GM18526 (cell line): ENCODE measurements around the gene ELAVL4.

Experiments
- POLR2A ChIP-seq: IDR thresholded peaks from 3 replicates; pipeline ENCODE4 v1.6.1; 2011; ENCODE audit not compliant: insufficient read length; ENCODE audit errors: extremely low read depth

ELAVL4 gene

DNA sequence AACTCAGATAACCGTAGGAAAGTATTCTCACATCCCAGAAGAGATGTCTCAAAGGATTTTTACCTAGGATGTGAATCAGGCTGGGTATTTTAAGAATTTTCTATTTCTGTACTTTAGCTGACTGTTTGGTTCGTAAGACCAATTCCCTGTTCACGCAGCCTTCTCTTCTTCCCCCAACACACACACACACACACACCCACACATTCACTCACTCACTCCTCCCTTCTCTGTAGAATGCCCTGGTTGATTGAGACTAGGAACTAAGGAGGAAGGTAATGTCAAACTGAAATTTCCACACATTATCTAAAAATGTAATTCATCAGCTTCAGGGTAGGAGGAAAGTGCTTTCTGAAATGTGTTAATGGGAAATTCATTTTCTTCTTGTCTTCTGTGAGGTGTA, 43.5 kb downstream of the ELAVL4 start:
- no peak for TF ChIP-seq POLR2A

DNA sequence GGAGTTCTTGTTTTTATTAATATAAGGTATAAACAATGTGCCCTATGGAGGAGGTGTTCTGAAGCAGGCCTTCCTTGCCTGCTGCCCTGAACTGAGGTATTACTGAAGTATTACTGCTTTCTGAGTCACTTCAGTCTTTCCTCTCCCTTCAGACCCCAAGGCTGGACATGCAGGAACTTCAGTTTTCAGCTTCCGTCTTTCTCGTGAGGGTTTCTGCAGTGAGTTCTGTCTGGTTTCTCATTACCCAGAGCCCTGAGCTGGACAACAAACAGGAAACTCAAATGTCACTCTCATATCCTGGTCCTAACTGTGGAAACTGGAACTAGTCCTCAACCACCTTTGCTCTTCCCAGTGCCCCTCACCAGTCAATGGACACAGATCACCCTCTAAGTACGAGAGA, 46.8 kb downstream of the ELAVL4 start:
- no peak for TF ChIP-seq POLR2A

DNA sequence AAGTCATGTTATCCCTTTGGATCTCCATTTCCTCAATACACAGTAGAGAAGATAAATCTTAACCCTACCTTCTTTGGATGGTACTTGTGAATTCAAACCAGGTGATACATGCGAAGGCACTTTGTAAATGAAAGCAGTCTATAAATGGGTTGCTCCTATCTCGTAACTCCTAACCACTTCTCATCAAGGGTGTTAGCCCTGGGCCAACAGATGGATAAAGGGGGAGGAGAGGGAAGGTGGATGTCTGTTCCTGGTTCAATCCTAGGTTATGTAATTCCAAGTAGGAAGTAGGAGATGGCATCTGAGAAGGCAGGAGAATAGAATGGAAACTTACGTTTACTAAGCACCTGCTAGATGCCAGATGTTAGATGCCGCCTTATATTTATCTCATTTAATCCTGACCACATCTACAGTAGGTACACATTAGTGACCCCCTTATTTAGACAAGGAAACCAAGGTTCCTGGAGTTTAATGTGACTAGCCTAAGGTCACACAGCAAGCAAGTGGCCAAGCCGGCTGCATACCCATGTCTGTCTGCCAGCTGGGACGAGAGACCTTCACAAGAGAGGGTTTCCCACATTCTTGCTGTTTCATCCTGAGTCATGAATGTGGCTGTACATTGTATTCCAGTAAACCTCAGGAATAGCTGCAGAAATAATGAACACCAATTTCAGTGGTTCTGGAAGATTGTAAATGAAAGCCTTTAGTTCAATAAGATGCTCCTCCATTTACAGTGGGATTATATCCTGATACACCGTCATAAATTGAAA, 47.7 kb downstream of the ELAVL4 start:
- TF ChIP-seq POLR2A: no peak

DNA sequence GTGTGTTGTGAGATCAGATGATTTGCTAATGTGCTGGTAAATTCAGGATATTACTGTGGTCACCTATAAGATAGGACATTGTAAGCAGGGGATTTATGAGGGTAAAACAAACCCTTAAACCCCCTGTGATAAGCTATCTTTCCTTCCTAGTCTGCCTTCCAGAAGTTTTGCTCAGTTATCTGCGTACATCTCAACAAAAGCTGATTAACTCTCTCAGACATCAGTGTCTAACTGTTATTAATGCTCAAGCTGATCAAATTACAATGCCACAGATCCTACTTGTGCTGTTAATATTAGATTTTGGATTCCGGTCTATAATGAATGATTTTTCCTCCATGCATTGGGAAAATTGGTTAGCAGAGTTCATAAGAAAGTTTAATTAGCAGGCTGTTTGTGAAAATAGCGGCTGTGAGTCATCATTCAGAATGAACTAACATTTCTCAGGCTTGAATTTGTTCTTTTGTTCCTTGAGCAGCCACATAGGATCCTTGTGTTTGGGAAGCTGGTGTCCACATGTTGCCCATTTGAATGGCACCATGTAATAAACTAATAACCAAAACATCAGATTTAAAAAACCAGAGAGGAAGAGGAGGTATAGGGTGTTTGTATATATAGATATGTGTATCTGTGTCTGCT, 48.7 kb downstream of the ELAVL4 start:
- no peak for TF ChIP-seq POLR2A

DNA sequence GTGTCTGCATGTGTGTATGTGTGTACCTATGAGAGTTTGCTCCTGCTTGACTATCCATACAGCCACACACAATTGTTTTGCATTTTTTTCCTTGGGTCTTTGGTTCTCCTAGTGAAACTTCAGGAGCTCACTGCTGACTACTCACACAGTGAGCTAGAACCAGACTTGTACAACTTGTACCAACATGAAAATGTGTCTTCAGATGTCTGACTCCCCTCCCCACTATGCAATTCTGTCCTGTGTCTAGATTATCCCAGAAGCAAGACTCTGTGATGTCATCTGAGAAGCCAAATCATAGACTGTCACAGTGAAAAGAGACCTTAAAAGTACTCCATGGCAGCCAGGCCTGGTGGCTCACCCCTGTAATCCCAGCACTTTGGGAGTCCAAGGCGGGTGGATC, 49.7 kb downstream of the ELAVL4 start:
- no peak for TF ChIP-seq POLR2A

DNA sequence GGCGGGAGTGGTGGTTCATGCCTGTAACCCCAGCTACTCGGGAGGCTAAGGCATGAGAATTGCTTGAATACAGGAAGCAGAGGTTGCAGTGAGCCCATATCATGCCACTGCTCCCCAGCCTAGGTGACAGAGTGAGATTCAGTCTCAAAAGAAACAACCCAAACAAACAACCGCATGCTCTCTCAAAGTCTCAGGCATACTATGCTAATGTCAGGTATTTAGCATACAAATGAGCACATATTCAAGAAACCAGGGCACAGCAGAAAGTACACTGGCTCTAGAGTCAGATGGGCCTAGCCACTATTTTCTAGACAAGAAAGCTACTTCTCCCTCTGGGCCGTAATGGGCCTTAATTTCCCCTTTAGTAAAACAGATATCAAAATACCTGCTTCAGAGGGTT, 55.0 kb downstream of the ELAVL4 start:
- TF ChIP-seq POLR2A: no peak

DNA sequence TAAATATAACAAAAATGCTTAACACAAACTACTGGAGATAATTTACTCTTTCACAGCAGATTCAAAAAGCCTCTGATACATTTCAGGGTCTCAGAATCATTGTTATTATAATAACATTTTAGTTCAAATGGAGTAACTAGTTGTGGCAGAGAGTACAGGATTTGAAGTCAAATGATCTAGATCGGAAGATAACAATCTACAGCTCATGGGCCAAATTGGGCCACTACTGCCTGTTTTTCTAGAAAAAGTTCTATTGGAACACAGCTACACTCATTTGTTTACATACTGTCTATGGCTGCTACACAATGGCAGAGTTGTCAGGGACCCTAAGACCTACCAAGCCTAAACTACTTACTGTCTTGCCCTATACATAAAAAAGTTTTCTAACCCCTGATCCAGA, 63.6 kb downstream of the ELAVL4 start:
- TF ChIP-seq POLR2A: no peak

DNA sequence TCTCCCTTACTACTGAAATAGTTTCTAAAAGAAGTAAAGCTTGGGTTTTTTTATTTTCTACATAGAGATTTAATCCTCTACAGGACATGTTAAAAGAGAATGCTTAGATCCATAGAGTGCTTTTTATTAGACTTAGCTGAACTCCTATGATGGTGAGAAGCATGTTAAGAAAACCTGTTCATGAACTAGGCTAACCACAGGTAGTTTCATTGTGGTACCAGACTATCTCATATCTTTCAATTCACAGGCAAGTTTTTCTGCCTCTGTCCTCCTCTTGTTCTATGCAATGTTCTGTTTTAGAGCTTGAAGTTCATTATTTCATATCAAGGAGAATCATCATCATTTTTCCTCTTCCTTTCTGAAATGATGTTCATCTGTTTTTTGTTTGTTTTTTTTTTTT, 65.4 kb downstream of the ELAVL4 start:
- TF ChIP-seq POLR2A: no peak

DNA sequence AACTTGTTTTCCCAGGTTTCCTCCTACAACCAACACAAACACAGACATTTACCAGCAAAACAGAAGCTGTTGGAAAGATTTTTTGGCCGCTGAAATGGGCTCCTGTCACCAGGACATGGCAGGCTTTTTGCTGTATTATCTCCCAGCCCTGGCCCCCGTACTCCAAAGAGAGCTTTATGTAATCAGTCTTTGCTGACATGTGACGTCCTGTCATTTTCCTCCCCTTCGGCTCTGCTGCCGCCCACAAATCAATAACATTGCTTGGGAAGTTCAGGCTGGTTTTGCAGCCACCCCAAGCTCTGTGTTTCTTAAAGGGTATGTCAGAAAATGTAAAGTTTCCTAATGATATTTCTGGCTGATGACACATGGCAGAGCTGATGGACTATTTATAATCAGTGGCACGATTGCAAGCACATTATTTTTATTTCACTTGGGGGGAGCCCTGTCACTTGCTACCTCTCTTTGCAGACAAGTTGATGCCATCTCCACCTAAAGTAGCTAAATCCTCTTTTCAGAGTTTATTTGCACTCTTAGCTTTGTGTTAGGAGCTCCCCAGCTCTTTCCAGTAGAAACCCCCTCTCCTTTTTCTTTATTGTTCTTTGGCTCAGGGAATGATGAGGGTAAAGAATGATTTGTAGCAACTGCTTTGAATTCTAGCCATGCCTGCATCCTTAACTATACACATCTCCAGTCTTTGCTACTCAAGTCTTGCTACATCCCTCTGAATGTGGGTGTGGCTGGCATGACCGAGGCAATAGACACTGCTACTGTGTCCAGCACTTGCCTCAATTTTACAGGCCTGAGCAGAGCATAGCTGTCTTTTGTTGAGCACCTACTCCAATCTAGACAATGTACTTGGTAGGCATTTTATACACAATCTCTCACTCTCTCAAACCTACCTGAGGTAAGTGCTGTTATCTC, 67.3 kb downstream of the ELAVL4 start:
- TF ChIP-seq POLR2A: no peak

DNA sequence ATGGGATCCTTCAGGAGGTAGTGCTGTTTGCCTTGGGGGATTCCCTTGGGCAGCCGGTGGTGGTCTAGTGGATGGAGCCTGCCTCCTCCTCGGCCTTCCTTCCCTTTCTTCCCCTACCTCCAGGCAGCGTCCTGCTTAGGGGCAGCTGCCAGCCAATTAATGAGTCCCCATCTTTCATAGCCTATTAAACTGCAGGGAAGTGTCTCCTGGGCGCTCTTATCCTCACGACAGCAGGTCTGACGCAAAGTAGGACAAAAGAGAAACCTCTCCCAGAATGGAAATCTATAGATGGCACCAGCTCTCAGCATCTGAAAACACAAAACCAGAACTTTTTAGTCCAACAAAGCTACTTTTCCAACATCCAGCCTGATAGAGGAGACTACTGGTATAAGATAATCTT, 69.3 kb downstream of the ELAVL4 start:
- no peak for TF ChIP-seq POLR2A

DNA sequence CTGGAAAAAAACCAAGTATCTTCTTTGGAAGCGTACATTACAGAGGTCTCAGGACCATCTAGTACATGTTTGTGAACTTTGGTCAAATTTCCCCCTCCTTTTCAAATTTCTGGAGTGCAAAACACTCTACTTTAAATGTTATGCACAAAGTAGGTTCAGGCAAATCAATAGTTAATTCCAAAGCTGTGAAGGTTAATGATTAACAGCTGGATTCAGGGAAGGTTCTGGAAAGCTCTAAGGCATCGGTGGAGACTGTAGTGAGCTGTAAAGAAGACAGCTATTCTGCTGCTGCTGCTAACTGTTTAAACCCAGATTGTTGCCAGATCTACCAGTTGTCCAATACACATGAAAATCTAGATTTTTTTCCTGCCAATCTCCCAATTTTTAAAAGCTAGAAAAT, 70.9 kb downstream of the ELAVL4 start:
- TF ChIP-seq POLR2A: no peak

DNA sequence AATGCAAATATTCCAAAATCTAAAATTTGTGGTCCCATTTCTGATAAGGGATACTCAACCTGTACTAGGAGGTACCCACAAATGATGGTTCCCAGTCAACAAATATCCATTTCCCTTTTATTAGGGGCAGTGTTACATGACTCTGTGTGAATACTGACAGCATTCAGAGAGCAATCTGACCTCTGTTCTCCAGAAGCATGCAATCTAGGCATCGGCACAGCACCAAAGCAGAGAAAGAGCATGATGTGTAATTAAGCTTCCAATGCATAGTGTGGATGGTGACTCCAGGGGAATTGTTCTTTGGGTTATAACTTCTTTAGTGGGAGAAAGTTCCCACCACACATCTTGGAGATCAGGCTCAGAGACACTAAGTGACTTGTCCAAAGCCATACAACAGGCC, 71.6 kb downstream of the ELAVL4 start:
- TF ChIP-seq POLR2A: no peak

DNA sequence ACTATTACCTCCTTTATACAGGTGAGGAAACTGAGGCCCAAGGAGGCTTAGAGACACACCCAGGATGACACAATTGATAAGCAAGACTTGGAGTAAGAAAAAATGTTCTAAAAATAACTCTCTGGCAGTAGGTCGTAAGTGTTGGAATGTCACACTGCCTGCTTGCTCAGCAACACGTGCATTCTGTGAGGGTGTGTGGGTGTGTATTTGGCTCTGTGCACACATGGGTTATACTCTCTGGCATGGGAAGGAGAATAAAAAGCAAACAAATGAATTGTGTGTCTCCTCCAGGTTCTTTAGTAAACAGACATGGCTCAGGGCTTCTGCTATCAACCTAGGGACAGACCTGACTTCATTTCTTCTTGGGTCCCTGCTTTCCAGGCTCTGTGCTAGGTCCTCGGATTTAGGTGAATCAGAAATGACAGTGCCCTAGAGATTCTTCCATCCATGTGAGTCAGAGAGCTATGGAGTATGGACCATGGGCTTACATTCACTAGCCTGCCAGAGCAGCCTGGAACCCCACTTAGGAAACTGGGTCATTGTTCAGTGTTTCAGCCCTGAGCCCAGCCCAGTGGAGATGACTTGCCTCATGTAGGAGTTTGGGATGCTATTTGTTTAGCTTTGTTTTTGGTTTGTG, 72.4 kb downstream of the ELAVL4 start:
- TF ChIP-seq POLR2A: no peak

DNA sequence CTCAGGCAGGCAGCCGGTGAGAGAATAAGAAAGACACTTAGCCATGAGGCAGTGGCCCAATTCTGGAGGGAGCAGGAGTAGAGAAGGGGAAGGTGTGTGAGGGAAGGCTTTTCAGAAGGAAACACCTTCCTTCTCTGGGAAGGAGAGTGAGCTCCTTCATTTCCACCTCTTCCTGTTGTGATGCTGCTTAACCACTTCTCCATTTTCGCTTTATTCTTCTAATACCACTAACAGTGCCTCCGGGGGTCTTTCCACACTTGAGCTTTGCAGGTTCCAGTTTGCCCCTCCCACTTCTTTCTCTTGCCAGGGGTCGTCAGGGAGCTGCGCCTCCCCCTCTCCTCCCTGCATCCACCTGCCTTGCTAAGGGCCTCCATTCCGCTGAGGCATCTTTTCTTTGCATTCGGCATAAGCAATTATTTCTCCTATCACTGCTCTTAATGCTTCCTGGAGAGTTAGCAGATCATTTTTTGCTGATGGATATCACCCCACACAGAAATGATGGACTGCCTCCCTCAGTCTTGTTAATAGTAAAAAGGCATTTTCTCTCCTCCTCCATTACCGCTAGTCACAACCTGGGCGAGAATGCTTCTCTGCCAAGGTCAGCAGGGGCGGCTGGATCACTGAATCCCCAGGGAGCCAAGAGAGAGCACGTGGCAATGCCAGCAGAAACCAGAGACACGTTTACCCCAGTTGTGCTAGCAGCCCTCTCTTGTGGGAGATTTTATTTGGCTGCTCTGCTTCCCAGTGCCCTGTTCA, 74.8 kb downstream of the ELAVL4 start:
- no peak for TF ChIP-seq POLR2A

DNA sequence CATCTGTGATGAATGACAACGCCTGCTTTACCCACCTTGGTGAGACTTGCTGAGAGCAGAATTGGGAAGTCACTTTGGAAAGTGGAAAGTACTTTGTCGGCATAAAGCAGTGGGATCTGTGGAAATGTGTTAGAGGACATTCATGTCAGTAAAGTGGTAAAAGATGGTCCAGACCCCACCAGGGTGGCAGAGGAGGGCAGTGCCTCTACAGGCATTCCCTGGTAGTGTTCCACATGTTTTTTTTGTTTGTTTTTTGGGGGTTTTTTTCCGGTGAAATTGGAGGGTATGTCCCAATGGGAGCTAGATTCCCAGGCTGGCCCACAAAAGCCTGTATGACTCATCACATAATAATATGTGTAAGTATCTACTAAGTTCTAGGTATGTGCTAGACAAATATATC, 80.6 kb downstream of the ELAVL4 start:
- no peak for TF ChIP-seq POLR2A
